HepG2 (cell line): ENCODE results near the gene EBF4. TPM values are rescaled to one million over a fixed set of nuclear protein-coding genes. Genes with fewer than 3 reads are reported as not detected.

Experiments
- ARNT2 ChIP-seq: sonication (generic); formaldehyde crosslinking; IDR thresholded peaks from 2 replicates; pipeline ENCODE4 v1.8.0; 2022; ENCODE audit warnings: mild to moderate bottlenecking, low read depth, missing genetic modification reagents, moderate library complexity
- ATF7-NPFF ChIP-seq: sonication (generic); formaldehyde crosslinking; IDR thresholded peaks from 2 replicates; pipeline ENCODE4 v1.8.1; 2023; ENCODE audit warnings: mild to moderate bottlenecking, low read depth, missing genetic modification reagents, moderate library complexity
- ATM ChIP-seq: fragments of 450-650 bp; IDR thresholded peaks from 2 replicates; pipeline ENCODE4 v1.7.1; 2017; ENCODE audit warnings: mild to moderate bottlenecking, borderline replicate concordance
- GMEB1 ChIP-seq: sonication (generic); formaldehyde crosslinking; IDR thresholded peaks from 2 replicates; pipeline ENCODE4 v1.5.1; 2020; ENCODE audit warnings: missing genetic modification reagents, mild to moderate bottlenecking, borderline replicate concordance
- GTF3A ChIP-seq: sonication (generic); formaldehyde crosslinking; conservative IDR thresholded peaks from 2 replicates; pipeline ENCODE4 v1.4.0; 2020; ENCODE audit warnings: mild to moderate bottlenecking, missing genetic modification reagents
- KDM5A ChIP-seq: fragments of 200-600 bp; sonication (generic); IDR thresholded peaks from 2 replicates; pipeline ENCODE4 v1.7.0; 2018; ENCODE audit warnings: antibody characterized with exemption, mild to moderate bottlenecking, low read length, borderline replicate concordance
- PRPF4 ChIP-seq: fragments of 200-400 bp; formaldehyde crosslinking; IDR thresholded peaks from 2 replicates; pipeline ENCODE4 v1.6.1; 2016; ENCODE audit warnings: low read length, low read depth; ENCODE audit not compliant: poor library complexity, severe bottlenecking
- ZFP82 ChIP-seq: sonication (generic); formaldehyde crosslinking; IDR thresholded peaks from 2 replicates; pipeline ENCODE4 v1.5.1; 2020; ENCODE audit warnings: mild to moderate bottlenecking, missing genetic modification reagents, borderline replicate concordance
- ZMYM4 ChIP-seq: sonication (generic); formaldehyde crosslinking; IDR thresholded peaks from 2 replicates; pipeline ENCODE4 v1.8.1; 2023; ENCODE audit warnings: mild to moderate bottlenecking, missing genetic modification reagents
- ZNF10 ChIP-seq: sonication (generic); formaldehyde crosslinking; IDR thresholded peaks from 2 replicates; pipeline ENCODE4 v1.4.0; 2020; ENCODE audit warnings: mild to moderate bottlenecking, low read depth, missing genetic modification reagents, borderline replicate concordance
- ZNF143 ChIP-seq: sonication (generic); formaldehyde crosslinking; IDR thresholded peaks from 2 replicates; pipeline ENCODE4 v1.4.0; 2020; ENCODE audit warnings: missing genetic modification reagents
- ZNF329 ChIP-seq: sonication (generic); formaldehyde crosslinking; IDR thresholded peaks from 2 replicates; pipeline ENCODE4 v1.9.0; 2021; ENCODE audit warnings: low read depth, mild to moderate bottlenecking, missing genetic modification reagents
- ZNF44 ChIP-seq: sonication (generic); formaldehyde crosslinking; IDR thresholded peaks from 2 replicates; pipeline ENCODE4 v1.5.1; 2020; ENCODE audit warnings: mild to moderate bottlenecking, missing genetic modification reagents
- ZNF615 ChIP-seq: sonication (generic); formaldehyde crosslinking; IDR thresholded peaks from 2 replicates; pipeline ENCODE4 v1.5.0; 2020; ENCODE audit warnings: mild to moderate bottlenecking, missing genetic modification reagents, borderline replicate concordance
- ZNF644 ChIP-seq: IDR thresholded peaks from 2 replicates; pipeline ENCODE4 v1.6.1; 2016; ENCODE audit warnings: low read depth
- ZNF674 ChIP-seq: sonication (generic); formaldehyde crosslinking; IDR thresholded peaks from 2 replicates; pipeline ENCODE4 v1.5.0; 2020; ENCODE audit warnings: low read depth, mild to moderate bottlenecking, missing genetic modification reagents
- ZNF839 ChIP-seq: sonication (generic); formaldehyde crosslinking; IDR thresholded peaks from 2 replicates; pipeline ENCODE4 v1.4.0; 2020; ENCODE audit warnings: missing genetic modification reagents, mild to moderate bottlenecking, borderline replicate concordance
- polyA plus RNA-seq, 8 experiments: library from polyadenylated mRNA; depleted of rRNA in 3 of 8; stranded (reverse) in 7 of 8; unstranded in 1 of 8; fragments of >200 nt; fragmentation: Illumina TruSeq in 4 of 8; extraction: Trizol in 4 of 8; gene quantifications; 2 replicates each; pipeline versions ENCODE4 v1.2.1 to v1.2.3, GENCODE V29; 2011 to 2016; ENCODE audit warnings: low read depth in 4 of 8, missing spikeins in 1 of 8, mixed read lengths in 1 of 8; ENCODE audit not compliant: insufficient read depth in 1 of 8
- total RNA-seq, 5 experiments: library from RNA; depleted of rRNA; stranded (reverse); fragments of >200 nt; fragmentation: Illumina TruSeq; extraction: Trizol; gene quantifications; 2 replicates each; pipeline ENCODE4 v1.2.3, GENCODE V29; 2016; ENCODE audit warnings: low read depth in 1 of 5
- TF ChIP-seq, protein P1 (sequence below): sonication (generic); formaldehyde crosslinking; IDR thresholded peaks from 2 replicates; pipeline ENCODE4 v1.4.0; 2020; ENCODE audit warnings: missing genetic modification reagents, borderline replicate concordance
- TF ChIP-seq, protein P2 (sequence below): IDR thresholded peaks from 2 replicates; pipeline ENCODE4 v1.6.1; 2016; ENCODE audit warnings: low read depth, missing genetic modification reagents, missing compliant biosample characterization

The EBF4 gene
- total and polyA plus RNA-seq, 2 of the 13 experiments (the other 11 are each of a cell fraction or from before 2014, with no cell fraction given) = 0.84 to 2.2 TPM

DNA sequence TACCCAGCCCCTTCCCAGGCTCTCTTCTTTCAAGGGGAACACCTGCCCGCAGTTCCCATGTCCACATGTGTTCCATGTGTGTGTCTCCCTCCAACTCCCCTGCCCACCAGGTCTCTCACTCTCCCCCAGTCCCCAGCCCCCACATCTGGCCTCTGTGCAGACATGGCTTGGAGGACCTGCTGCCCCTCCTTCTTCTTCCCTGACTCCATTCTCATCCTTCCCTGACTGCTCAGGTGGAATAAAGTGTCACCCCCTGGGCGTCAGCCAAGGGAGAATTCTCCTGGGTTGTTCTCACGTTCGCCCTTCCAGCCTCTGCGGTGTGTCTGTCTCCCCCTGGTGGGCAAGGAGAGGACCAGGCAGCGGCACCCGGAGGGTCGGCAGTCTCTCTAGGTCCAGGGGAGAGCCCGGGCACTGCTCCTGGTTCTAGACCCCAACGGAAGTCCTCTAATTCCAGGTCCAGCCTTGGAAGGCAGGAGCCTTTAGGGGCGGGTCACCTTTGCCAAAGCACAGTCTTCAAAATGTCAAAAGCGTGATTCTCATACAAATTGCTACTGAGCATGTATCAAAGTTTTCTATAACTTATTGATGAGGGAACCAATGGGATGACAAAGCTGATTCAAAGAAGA lies 50.5 kb downstream of the EBF4 start (continued):
- TF ChIP-seq GMEB1 (CRISPR knock-in tag) (no peak), ATF7-NPFF (CRISPR knock-in tag) (no peak), ZNF674 (CRISPR knock-in tag) (no peak), KDM5A (no peak), ZNF615 (CRISPR knock-in tag) (no peak), ZFP82 (no peak), ZNF10 (no peak), ZNF644 (no peak), ZNF329 (CRISPR knock-in tag) (0 out of 2 replicates have a peak, but pooled peaks have one; percentile 20), PRPF4 (no peak), ZMYM4 (CRISPR knock-in tag) (0 out of 2 replicates have a peak, but pooled peaks have one; percentile 19), ATM (no peak), ZNF839 (CRISPR knock-in tag) (no peak), GTF3A (no peak), ZNF143 (CRISPR knock-in tag) (no peak), ZNF44 (CRISPR knock-in tag) (no peak), ARNT2 (CRISPR knock-in tag) (no peak)
- TF ChIP-seq, protein P1, sequence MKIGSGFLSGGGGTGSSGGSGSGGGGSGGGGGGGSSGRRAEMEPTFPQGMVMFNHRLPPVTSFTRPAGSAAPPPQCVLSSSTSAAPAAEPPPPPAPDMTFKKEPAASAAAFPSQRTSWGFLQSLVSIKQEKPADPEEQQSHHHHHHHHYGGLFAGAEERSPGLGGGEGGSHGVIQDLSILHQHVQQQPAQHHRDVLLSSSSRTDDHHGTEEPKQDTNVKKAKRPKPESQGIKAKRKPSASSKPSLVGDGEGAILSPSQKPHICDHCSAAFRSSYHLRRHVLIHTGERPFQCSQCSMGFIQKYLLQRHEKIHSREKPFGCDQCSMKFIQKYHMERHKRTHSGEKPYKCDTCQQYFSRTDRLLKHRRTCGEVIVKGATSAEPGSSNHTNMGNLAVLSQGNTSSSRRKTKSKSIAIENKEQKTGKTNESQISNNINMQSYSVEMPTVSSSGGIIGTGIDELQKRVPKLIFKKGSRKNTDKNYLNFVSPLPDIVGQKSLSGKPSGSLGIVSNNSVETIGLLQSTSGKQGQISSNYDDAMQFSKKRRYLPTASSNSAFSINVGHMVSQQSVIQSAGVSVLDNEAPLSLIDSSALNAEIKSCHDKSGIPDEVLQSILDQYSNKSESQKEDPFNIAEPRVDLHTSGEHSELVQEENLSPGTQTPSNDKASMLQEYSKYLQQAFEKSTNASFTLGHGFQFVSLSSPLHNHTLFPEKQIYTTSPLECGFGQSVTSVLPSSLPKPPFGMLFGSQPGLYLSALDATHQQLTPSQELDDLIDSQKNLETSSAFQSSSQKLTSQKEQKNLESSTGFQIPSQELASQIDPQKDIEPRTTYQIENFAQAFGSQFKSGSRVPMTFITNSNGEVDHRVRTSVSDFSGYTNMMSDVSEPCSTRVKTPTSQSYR (CRISPR knock-in tag) = no peak
- TF ChIP-seq, protein P2, sequence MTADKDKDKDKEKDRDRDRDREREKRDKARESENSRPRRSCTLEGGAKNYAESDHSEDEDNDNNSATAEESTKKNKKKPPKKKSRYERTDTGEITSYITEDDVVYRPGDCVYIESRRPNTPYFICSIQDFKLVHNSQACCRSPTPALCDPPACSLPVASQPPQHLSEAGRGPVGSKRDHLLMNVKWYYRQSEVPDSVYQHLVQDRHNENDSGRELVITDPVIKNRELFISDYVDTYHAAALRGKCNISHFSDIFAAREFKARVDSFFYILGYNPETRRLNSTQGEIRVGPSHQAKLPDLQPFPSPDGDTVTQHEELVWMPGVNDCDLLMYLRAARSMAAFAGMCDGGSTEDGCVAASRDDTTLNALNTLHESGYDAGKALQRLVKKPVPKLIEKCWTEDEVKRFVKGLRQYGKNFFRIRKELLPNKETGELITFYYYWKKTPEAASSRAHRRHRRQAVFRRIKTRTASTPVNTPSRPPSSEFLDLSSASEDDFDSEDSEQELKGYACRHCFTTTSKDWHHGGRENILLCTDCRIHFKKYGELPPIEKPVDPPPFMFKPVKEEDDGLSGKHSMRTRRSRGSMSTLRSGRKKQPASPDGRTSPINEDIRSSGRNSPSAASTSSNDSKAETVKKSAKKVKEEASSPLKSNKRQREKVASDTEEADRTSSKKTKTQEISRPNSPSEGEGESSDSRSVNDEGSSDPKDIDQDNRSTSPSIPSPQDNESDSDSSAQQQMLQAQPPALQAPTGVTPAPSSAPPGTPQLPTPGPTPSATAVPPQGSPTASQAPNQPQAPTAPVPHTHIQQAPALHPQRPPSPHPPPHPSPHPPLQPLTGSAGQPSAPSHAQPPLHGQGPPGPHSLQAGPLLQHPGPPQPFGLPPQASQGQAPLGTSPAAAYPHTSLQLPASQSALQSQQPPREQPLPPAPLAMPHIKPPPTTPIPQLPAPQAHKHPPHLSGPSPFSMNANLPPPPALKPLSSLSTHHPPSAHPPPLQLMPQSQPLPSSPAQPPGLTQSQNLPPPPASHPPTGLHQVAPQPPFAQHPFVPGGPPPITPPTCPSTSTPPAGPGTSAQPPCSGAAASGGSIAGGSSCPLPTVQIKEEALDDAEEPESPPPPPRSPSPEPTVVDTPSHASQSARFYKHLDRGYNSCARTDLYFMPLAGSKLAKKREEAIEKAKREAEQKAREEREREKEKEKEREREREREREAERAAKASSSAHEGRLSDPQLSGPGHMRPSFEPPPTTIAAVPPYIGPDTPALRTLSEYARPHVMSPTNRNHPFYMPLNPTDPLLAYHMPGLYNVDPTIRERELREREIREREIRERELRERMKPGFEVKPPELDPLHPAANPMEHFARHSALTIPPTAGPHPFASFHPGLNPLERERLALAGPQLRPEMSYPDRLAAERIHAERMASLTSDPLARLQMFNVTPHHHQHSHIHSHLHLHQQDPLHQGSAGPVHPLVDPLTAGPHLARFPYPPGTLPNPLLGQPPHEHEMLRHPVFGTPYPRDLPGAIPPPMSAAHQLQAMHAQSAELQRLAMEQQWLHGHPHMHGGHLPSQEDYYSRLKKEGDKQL (CRISPR knock-in tag) = no peak
